GM21447 (cell line): Measurements from ENCODE around the gene SLC16A4.
"Not testable (repeated sequence)": the region's sequence is repeated elsewhere in the genome, so short reads cannot be mapped to it uniquely, and the experiment has no call there.

Experiments used
- ATAC-seq: cut with Tn5 transposase; IDR thresholded peaks from one replicate; pipeline ENCODE4 v1.9.1; 2021; ENCODE audit not compliant: unreplicated experiment

The SLC16A4 gene

GRCh38 chr1:110390692-110391245 is at the start of gene SLC16A4:
Gene SLC16A4 (minus strand): TSS chr1:110391026. CDS start chr1:110389323, 1,703 bp downstream.
- no peak for ATAC-seq

GRCh38 chr1:110439873-110440272 is 49.0 kb upstream of the SLC16A4 start:
- ATAC-seq: not testable (repeated sequence)

- no peak for ATAC-seq
These were observed 48.1 kb upstream of the SLC16A4 start for GRCh38 chr1:110438893-110439292.

- not testable (repeated sequence) for ATAC-seq
These were observed 46.9 kb upstream of the SLC16A4 start for GRCh38 chr1:110437645-110438299.

GRCh38 chr1:110436635-110437034 is 45.8 kb upstream of the SLC16A4 start:
- no peak for ATAC-seq

- no peak for ATAC-seq
These were observed 44.1 kb upstream of the SLC16A4 start for GRCh38 chr1:110434946-110435345.

GRCh38 chr1:110433803-110434202 is 43.0 kb upstream of the SLC16A4 start:
- ATAC-seq: no peak

GRCh38 chr1:110433213-110433612 is 42.4 kb upstream of the SLC16A4 start:
- no peak for ATAC-seq

GRCh38 chr1:110430901-110431300 is 40.1 kb upstream of the SLC16A4 start:
- no peak for ATAC-seq

GRCh38 chr1:110430366-110430765 is 39.5 kb upstream of the SLC16A4 start:
- ATAC-seq: no peak

- ATAC-seq: no peak
These were observed 38.1 kb upstream of the SLC16A4 start for GRCh38 chr1:110428946-110429345.

GRCh38 chr1:110426854-110427253 is 36.0 kb upstream of the SLC16A4 start:
- ATAC-seq: no peak

GRCh38 chr1:110425612-110426152 is 34.9 kb upstream of the SLC16A4 start:
- no peak for ATAC-seq

GRCh38 chr1:110424699-110425611 is 34.1 kb upstream of the SLC16A4 start:
- no peak for ATAC-seq

- no peak for ATAC-seq
These were observed 30.3 kb upstream of the SLC16A4 start for GRCh38 chr1:110420874-110421793.

GRCh38 chr1:110420023-110420662 is 29.3 kb upstream of the SLC16A4 start:
- no peak for ATAC-seq

- no peak for ATAC-seq
These were observed 27.9 kb upstream of the SLC16A4 start for GRCh38 chr1:110418729-110419128.

GRCh38 chr1:110413045-110413444 is 22.2 kb upstream of the SLC16A4 start:
- not testable (repeated sequence) for ATAC-seq

GRCh38 chr1:110412576-110412975 is 21.8 kb upstream of the SLC16A4 start:
- ATAC-seq: peak; percentile 38

- ATAC-seq: no peak
These were observed 20.4 kb upstream of the SLC16A4 start for GRCh38 chr1:110411173-110411735.
